ENCODE measurements around the gene IYD. TPM values are rescaled to one million over a fixed set of nuclear protein-coding genes. Genes with fewer than 3 reads are reported as not detected.

The IYD gene
- under 0.01 TPM in 2 replicates for total RNA-seq

GRCh38 chr6:150368762-150369161 is at the start of gene IYD:
Gene IYD, plus strand, starts transcription at chr6:150369012. Its CDS starts 20 bp downstream, at chr6:150369032.

Small RNA genes within 50 kb of the gene (small RNA-seq; reads per million reads assigned to genes)
- gene RNU4-7P = not detected

Other genes with a start within 250 kb of the IYD start
- gene PPP1R14C, start 226.0 kb upstream of the IYD start, total RNA-seq = under 0.01 TPM in 1 of 2 replicates, not detected in the other
- gene PLEKHG1, start 230.9 kb downstream of the IYD start, total RNA-seq = 0.37 and 0.59 TPM in 2 replicates